GM10266 (cell line): ENCODE measurements around the gene APOL2.

Experiments
- DNase-seq: peaks from one replicate; pipeline ENCODE4 v3.0.0; 2012; ENCODE audit errors: extremely low spot score
- CTCF ChIP-seq: IDR thresholded peaks from 2 replicates; pipeline ENCODE4 v1.5.1; 2012; ENCODE audit warnings: mild to moderate bottlenecking, low read depth; ENCODE audit not compliant: control insufficient read depth, insufficient read depth; ENCODE audit errors: missing control alignments

Gene APOL2

GRCh38 chr22:36238373-36239149 lies 766 bp downstream of the APOL2 start:
- DNase-seq, result no peak
- TF ChIP-seq CTCF, result no peak

- DNase-seq, result peak; percentile 23
- no peak for TF ChIP-seq CTCF
Observed at GRCh38 chr22:36237462-36238372, 1.6 kb downstream of the APOL2 start.

GRCh38 chr22:36236388-36237319 lies 2.7 kb downstream of the APOL2 start:
- TF ChIP-seq CTCF, result no peak
- DNase-seq, result no peak

- no peak for DNase-seq
- no peak for TF ChIP-seq CTCF
Observed at GRCh38 chr22:36235585-36235984, 3.7 kb downstream of the APOL2 start.

GRCh38 chr22:36234919-36235318 lies 4.4 kb downstream of the APOL2 start:
- no peak for DNase-seq
- no peak for TF ChIP-seq CTCF

GRCh38 chr22:36234213-36234612 lies 5.1 kb downstream of the APOL2 start:
- no peak for DNase-seq
- no peak for TF ChIP-seq CTCF
